ENCODE measurements around the gene CORO2B. TPM values are rescaled to one million over a fixed set of nuclear protein-coding genes. Genes with fewer than 3 reads are reported as not detected.

Gene CORO2B
- total and polyA plus RNA-seq, 2 of the 4 experiments (the other 2 are of a cell fraction): 9.3 to 39.3 TPM

DNA sequence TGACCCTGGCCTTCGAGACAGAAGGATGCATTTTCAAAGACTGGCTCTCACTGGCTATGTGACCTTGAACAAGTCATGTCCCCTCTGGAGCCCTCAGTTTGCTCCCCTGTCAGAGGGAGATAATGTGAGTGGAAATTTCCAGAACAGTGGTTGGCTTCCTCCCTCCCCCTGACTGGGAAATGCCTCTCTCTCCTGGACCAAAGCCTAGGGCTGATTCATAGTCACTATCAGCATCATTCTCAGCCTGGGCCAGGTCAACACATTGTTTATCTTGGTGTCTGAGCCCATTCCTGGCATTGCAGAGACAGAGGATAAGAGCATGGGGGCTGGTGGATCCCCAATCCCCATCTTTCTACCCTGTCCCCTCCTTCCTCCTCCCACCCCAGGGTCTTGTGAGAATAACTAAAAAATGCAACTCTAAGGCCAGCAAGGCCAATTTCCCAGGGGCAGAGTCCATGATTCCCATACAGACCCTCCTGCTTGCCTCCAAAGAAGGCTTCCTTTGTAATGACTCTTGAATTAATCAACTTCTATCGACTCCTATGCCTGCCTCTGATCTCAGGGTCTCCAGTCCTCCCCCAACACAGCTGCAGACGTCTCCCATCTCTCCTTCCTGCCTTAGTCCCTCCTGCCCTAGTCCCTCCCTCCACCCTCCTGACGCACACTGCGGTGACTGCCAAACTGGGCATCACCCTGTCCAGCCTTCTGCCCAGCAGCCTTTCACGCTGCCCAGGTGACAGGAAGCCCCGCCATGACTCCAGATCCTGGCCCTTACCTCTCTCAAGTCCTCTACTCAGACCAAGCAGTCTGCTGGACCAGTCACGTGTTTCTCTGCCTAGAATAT lies 35.4 kb upstream of the CORO2B start:
- peak overlapping the region; percentile 51; the same call in 1 of the 2 replicates for H3K56ac ChIP-seq (ENCODE audit: extremely low read depth, insufficient read depth, low read length)
- H3K4me1 ChIP-seq (ENCODE audit: control insufficient read depth, insufficient read depth, low read length): peaks cover 15% of the 10 kb centered on the region
- H3K9ac ChIP-seq (ENCODE audit: low read depth, low read length): no peak overlapping the region
- peak overlapping the region; percentile 90 for H3K14ac ChIP-seq (replicated peaks; ENCODE audit: low read depth, low read length)
- peak overlapping the region; percentile 21 for H3K4me2 ChIP-seq (ENCODE audit: low read depth, low read length)
- H3K23ac ChIP-seq (ENCODE audit: low read depth, low read length): peak overlapping the region; percentile 85
- POLR2A ChIA-PET (ENCODE audit: unreplicated experiment): no interaction called here
- H3K79me1 ChIP-seq (ENCODE audit: low read depth in 1 of 2, low read length in 2 of 2): no peaks in the 10 kb centered on the region
- H3K4ac ChIP-seq (ENCODE audit: low read depth, low read length): peak overlapping the region; percentile 99
- in situ Hi-C loops (cut with MboI; ENCODE audit: low sequenced_read_pairs) (no loop called here), dilution Hi-C loops (cut with HindIII; ENCODE audit: low sequenced_read_pairs, unreplicated experiment) (no loop called here), intact Hi-C loops (cut with micrococcal nuclease) (loop anchor here (1.0 kb wide), 1 partner anchor 237 kb away; no protein-coding TSS in a partner anchor)
- H2BK5ac ChIP-seq (ENCODE audit: low read depth, low read length, poor library complexity, severe bottlenecking): peak overlapping the region; percentile 83
- peak overlapping the region; percentile 82 for H4K5ac ChIP-seq (ENCODE audit: low read depth, low read length)
- H2BK15ac ChIP-seq (ENCODE audit: low read depth, low read length): peak overlapping the region; percentile 99
- peak overlapping the region; percentile 100 for H2AK5ac ChIP-seq (ENCODE audit: low read depth, low read length)
- H4K91ac ChIP-seq (ENCODE audit: insufficient read depth, low read depth, low read length): peak overlapping the region; percentile 99
- H3K9me3 ChIP-seq (ENCODE audit: control insufficient read depth, insufficient read depth, low read length): peaks cover 3% of the 10 kb centered on the region
- peak overlapping the region; percentile 73 for H3K18ac ChIP-seq (ENCODE audit: low read depth, low read length)
- peak; percentile 96 for DNase-seq
- H3K36me3 ChIP-seq (ENCODE audit: control insufficient read depth, insufficient read depth, low read length): no peaks in the 10 kb centered on the region
- peaks cover 18% of the 10 kb centered on the region for H3K9me1 ChIP-seq (ENCODE audit: insufficient read depth, low read length)
- no peaks in the 10 kb centered on the region for H3K27me3 ChIP-seq (ENCODE audit: control insufficient read depth, insufficient read depth, low read length)
- CTCF ChIA-PET: interaction anchor here (0.6 kb wide), 1 partner anchor 235 kb away, joined by 3 read pairs; no protein-coding TSS in a partner anchor
- no TSS peak for BruUV-seq (replicated peaks)
- H2AFZ ChIP-seq (replicated peaks; ENCODE audit: low read length, poor library complexity): peak overlapping the region; percentile 86
- H3K4me3 ChIP-seq (ENCODE audit: insufficient read depth, low read depth, low read length): no peak overlapping the region
- H3K27ac ChIP-seq (ENCODE audit: insufficient read depth, low read length): peak overlapping the region; percentile 82
- ATAC-seq (ENCODE audit: low read depth): peak; percentile 90
- H2BK120ac ChIP-seq (ENCODE audit: low read depth, low read length): peak overlapping the region; percentile 98
- H4K8ac ChIP-seq (ENCODE audit: low read depth in 2 of 2, low read length in 2 of 2): peak overlapping the region; percentile 48 to 93; a peak in 3 of 4 replicates
- 78% methylated on average over 6 of the region's 8 CpGs; no CpG with 5 or more reads in 1 of the 2 experiments for WGBS, 2 experiments (ENCODE audit: extremely low coverage in 2 of 2, insufficient read length in 1 of 2)
- peak overlapping the region; percentile 99 for H2BK20ac ChIP-seq (ENCODE audit: low read depth, low read length)
- H2AK9ac ChIP-seq (replicated peaks; ENCODE audit: low read depth, low read length, poor library complexity): peak overlapping the region; percentile 93
- no peaks in the 10 kb centered on the region for H4K20me1 ChIP-seq (ENCODE audit: insufficient read depth, low read length)
- TF ChIP-seq SMC3 (IDR thresholded peaks at IDR 0.05; ENCODE audit: low read depth, low read length): 0 out of 2 replicates have a peak, but pooled peaks have one; percentile 7
- TF ChIP-seq RCOR1 (IDR thresholded peaks at IDR 0.05; ENCODE audit: insufficient replicate concordance, low read length): peak; percentile 90
- TF ChIP-seq RFX5 (IDR thresholded peaks at IDR 0.05; ENCODE audit: low read depth, low read length): no peak
- TF ChIP-seq NFE2L2 (IDR thresholded peaks at IDR 0.05; ENCODE audit: low read depth, low read length): peak; percentile 28; the same call in 1 of the 2 replicates
- TF ChIP-seq CEBPB (IDR thresholded peaks at IDR 0.05; ENCODE audit: low read depth, low read length): peak; percentile 37; the same call in 1 of the 2 replicates
- TF ChIP-seq, protein P1, sequence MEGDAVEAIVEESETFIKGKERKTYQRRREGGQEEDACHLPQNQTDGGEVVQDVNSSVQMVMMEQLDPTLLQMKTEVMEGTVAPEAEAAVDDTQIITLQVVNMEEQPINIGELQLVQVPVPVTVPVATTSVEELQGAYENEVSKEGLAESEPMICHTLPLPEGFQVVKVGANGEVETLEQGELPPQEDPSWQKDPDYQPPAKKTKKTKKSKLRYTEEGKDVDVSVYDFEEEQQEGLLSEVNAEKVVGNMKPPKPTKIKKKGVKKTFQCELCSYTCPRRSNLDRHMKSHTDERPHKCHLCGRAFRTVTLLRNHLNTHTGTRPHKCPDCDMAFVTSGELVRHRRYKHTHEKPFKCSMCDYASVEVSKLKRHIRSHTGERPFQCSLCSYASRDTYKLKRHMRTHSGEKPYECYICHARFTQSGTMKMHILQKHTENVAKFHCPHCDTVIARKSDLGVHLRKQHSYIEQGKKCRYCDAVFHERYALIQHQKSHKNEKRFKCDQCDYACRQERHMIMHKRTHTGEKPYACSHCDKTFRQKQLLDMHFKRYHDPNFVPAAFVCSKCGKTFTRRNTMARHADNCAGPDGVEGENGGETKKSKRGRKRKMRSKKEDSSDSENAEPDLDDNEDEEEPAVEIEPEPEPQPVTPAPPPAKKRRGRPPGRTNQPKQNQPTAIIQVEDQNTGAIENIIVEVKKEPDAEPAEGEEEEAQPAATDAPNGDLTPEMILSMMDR (conservative IDR thresholded peaks at IDR 0.05; ENCODE audit: low read depth, low read length): no peak
- no peak for TF ChIP-seq MAFK (IDR thresholded peaks at IDR 0.05; ENCODE audit: low read depth, low read length)
- peak; percentile 80 for TF ChIP-seq MAZ (IDR thresholded peaks at IDR 0.05; ENCODE audit: borderline replicate concordance, low read depth, low read length)
- TF ChIP-seq RAD21 (IDR thresholded peaks at IDR 0.05; ENCODE audit: low read length): peak; percentile 12; the same call in 1 of the 2 replicates
- TF ChIP-seq, protein P2, sequence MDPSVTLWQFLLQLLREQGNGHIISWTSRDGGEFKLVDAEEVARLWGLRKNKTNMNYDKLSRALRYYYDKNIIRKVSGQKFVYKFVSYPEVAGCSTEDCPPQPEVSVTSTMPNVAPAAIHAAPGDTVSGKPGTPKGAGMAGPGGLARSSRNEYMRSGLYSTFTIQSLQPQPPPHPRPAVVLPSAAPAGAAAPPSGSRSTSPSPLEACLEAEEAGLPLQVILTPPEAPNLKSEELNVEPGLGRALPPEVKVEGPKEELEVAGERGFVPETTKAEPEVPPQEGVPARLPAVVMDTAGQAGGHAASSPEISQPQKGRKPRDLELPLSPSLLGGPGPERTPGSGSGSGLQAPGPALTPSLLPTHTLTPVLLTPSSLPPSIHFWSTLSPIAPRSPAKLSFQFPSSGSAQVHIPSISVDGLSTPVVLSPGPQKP (IDR thresholded peaks at IDR 0.05; ENCODE audit: borderline replicate concordance, low read depth, low read length): no peak
- no peak for TF ChIP-seq POLR2A (IDR thresholded peaks at IDR 0.05; ENCODE audit: low read depth, low read length)
- peak; percentile 91 for TF ChIP-seq FOS (IDR thresholded peaks at IDR 0.05; ENCODE audit: low read depth, low read length)
- peak; percentile 62; the same call in 1 of the 2 replicates for TF ChIP-seq BHLHE40 (IDR thresholded peaks at IDR 0.05; ENCODE audit: low read depth, low read length)
- no peak for TF ChIP-seq CHD1 (IDR thresholded peaks at IDR 0.05; ENCODE audit: low read depth, low read length)
- no peak for TF ChIP-seq MXI1 (IDR thresholded peaks at IDR 0.05; ENCODE audit: borderline replicate concordance, low read depth, low read length)
